ENCODE results near the gene RUNDC3A. TPM values are rescaled to one million over a fixed set of nuclear protein-coding genes. Genes with fewer than 3 reads are reported as not detected.
"Not testable (repeated sequence)": the region's sequence is repeated elsewhere in the genome, so short reads cannot be mapped to it uniquely, and the experiment has no call there.

Gene RUNDC3A
- total RNA-seq, 2 experiments from 2014 or later = 0.18 TPM; not detected in 1

GRCh38 chr17:44323359-44324091, 15.1 kb downstream of the RUNDC3A start:
- CTCF ChIA-PET = interaction anchor here (1.5 to 2.3 kb wide), 2 partner anchors 30 to 114 kb away, joined by 4 to 11 read pairs; no protein-coding TSS in a partner anchor
- H3K9me3 Mint-ChIP-seq (ENCODE audit: insufficient read depth) = no peaks in the 10 kb centered on the region

GRCh38 chr17:44324092-44324570, 15.7 kb downstream of the RUNDC3A start:
- POLR2A ChIA-PET = interaction anchor here (0.9 to 4.9 kb wide), 4 partner anchors 13 to 114 kb away, joined by 4 to 59 read pairs (median 4); partner anchors contain the start of gene UBTF
- CTCF ChIA-PET = interaction anchor here (1.2 to 2.3 kb wide), 3 partner anchors 30 to 114 kb away, joined by 4 to 11 read pairs (median 6); no protein-coding TSS in a partner anchor
- peaks cover 26% of the 10 kb centered on the region for H3K4me1 Mint-ChIP-seq (ENCODE audit: low read depth)
- H3K27ac Mint-ChIP-seq = peak overlapping the region; percentile 81
- peak; percentile 0 for ATAC-seq
- DNase-seq = no peak
- peak overlapping the region; percentile 86 for H3K4me3 Mint-ChIP-seq
- peaks cover 25% of the 10 kb centered on the region for H3K36me3 Mint-ChIP-seq (ENCODE audit: low read depth)
- H3K9me3 Mint-ChIP-seq (ENCODE audit: insufficient read depth) = no peaks in the 10 kb centered on the region
- no peaks in the 10 kb centered on the region for H3K27me3 Mint-ChIP-seq (ENCODE audit: low read depth)

More at GRCh38 chr17:44323359-44324091, 15.1 kb downstream of the RUNDC3A start:
- Mint-ChIP-seq H3K36me3 (ENCODE audit: low read depth) (peaks cover 27% of the 10 kb centered on the region), H3K4me1 (ENCODE audit: low read depth) (peaks cover 26% of the 10 kb centered on the region), H3K27ac (peak overlapping the region; percentile 81), H3K27me3 (ENCODE audit: low read depth) (no peaks in the 10 kb centered on the region), H3K4me3 (peak overlapping the region; percentile 86)
- ATAC-seq = no peak
- POLR2A ChIA-PET = interaction anchor here (1.1 to 4.9 kb wide), 3 partner anchors 13 to 113 kb away, joined by 4 to 59 read pairs (median 4); partner anchors contain the start of gene UBTF
- DNase-seq = no peak

- no peaks in the 10 kb centered on the region for H3K9me3 Mint-ChIP-seq (ENCODE audit: insufficient read depth)
- peak; percentile 94 for DNase-seq
- ChIA-PET POLR2A (interaction anchor here (0.9 to 4.9 kb wide), 6 partner anchors 14 to 115 kb away, joined by 3 to 59 read pairs (median 4); partner anchors contain the start of gene UBTF), CTCF (interaction anchor here (1.2 to 2.3 kb wide), 4 partner anchors 29 to 115 kb away, joined by 4 to 11 read pairs (median 8); no protein-coding TSS in a partner anchor)
- H3K27ac Mint-ChIP-seq = peak within 1 kb of the TSS; percentile 89
- H3K36me3 Mint-ChIP-seq (ENCODE audit: low read depth) = peaks cover 20% of the 10 kb centered on the region
- ATAC-seq = peak; percentile 84
- H3K4me3 Mint-ChIP-seq = peak within 1 kb of the TSS; percentile 89
- peaks cover 26% of the 10 kb centered on the region for H3K4me1 Mint-ChIP-seq (ENCODE audit: low read depth)
- no peaks in the 10 kb centered on the region for H3K27me3 Mint-ChIP-seq (ENCODE audit: low read depth)
Observed at GRCh38 chr17:44324571-44325275, 16.3 kb downstream of the RUNDC3A start, which contains the start of gene SLC25A39. Gene SLC25A39, minus strand, starts transcription at chr17:44324823. Its CDS starts 1,261 bp downstream, at chr17:44323562.

- CTCF ChIA-PET = interaction anchor here (0.6 to 1.7 kb wide), 10 partner anchors 18 to 159 kb away, joined by 3 to 25 read pairs (median 5); partner anchors contain the start of genes GRN, TMUB2 and UBTF
- H3K4me1 Mint-ChIP-seq (ENCODE audit: low read depth) = peaks cover 32% of the 10 kb centered on the region
Observed at GRCh38 chr17:44326861-44327444, 18.6 kb downstream of the RUNDC3A start.

GRCh38 chr17:44327715-44328449, 19.5 kb downstream of the RUNDC3A start:
- CTCF ChIA-PET = interaction anchor here (1.0 to 1.7 kb wide), 8 partner anchors 17 to 143 kb away, joined by 3 to 19 read pairs (median 6); partner anchors contain the start of genes GRN, TMUB2 and UBTF
- H3K27ac Mint-ChIP-seq = peak overlapping the region; percentile 30

More at GRCh38 chr17:44326861-44327444, 18.6 kb downstream of the RUNDC3A start:
- peaks cover 10% of the 10 kb centered on the region for H3K36me3 Mint-ChIP-seq (ENCODE audit: low read depth)
- H3K9me3 Mint-ChIP-seq (ENCODE audit: insufficient read depth) = no peaks in the 10 kb centered on the region
- no peaks in the 10 kb centered on the region for H3K27me3 Mint-ChIP-seq (ENCODE audit: low read depth)
- peak overlapping the region; percentile 88 for H3K27ac Mint-ChIP-seq
- POLR2A ChIA-PET = interaction anchor here (0.6 to 4.9 kb wide), 5 partner anchors 12 to 203 kb away, joined by 3 to 59 read pairs (median 6); partner anchors contain the start of genes HDAC5 and UBTF
- peak overlapping the region; percentile 71 for H3K4me3 Mint-ChIP-seq
- DNase-seq (peak; percentile 97), ATAC-seq (peak; percentile 72)

GRCh38 chr17:44329516-44329915, 21.1 kb downstream of the RUNDC3A start:
- not testable (repeated sequence) for H3K27me3 Mint-ChIP-seq (ENCODE audit: low read depth); H3K9me3 Mint-ChIP-seq (ENCODE audit: insufficient read depth); H3K4me3 Mint-ChIP-seq; DNase-seq; H3K27ac Mint-ChIP-seq; H3K36me3 Mint-ChIP-seq (ENCODE audit: low read depth); ATAC-seq
- H3K4me1 Mint-ChIP-seq (ENCODE audit: low read depth) = peaks cover 18% of the 10 kb centered on the region
- ChIA-PET CTCF (interaction anchor here (1.3 to 7.9 kb wide), 9 partner anchors 12 to 187 kb away, joined by 3 to 70 read pairs (median 26); partner anchors contain the start of genes GRN and HROB), POLR2A (interaction anchor here (1.2 kb wide), 1 partner anchor 126 kb away, joined by 4 read pairs; no protein-coding TSS in a partner anchor)

More at GRCh38 chr17:44327715-44328449, 19.5 kb downstream of the RUNDC3A start:
- Mint-ChIP-seq H3K4me3 (no peak overlapping the region), H3K27me3 (ENCODE audit: low read depth) (no peaks in the 10 kb centered on the region), H3K36me3 (ENCODE audit: low read depth) (peaks cover 6% of the 10 kb centered on the region), H3K9me3 (ENCODE audit: insufficient read depth) (no peaks in the 10 kb centered on the region), H3K4me1 (ENCODE audit: low read depth) (peaks cover 26% of the 10 kb centered on the region)
- DNase-seq (no peak), ATAC-seq (no peak)
- POLR2A ChIA-PET = interaction anchor here (0.6 to 4.9 kb wide), 4 partner anchors 79 to 118 kb away, joined by 3 to 59 read pairs (median 6); partner anchors contain the start of gene UBTF

GRCh38 chr17:44330263-44330662, 21.9 kb downstream of the RUNDC3A start:
- POLR2A ChIA-PET = interaction anchor here (1.0 to 2.2 kb wide), 5 partner anchors 15 to 128 kb away, joined by 4 to 11 read pairs (median 6); partner anchors contain the start of gene GRN
- H3K27ac Mint-ChIP-seq; ATAC-seq; H3K4me3 Mint-ChIP-seq; H3K36me3 Mint-ChIP-seq (ENCODE audit: low read depth); H3K27me3 Mint-ChIP-seq (ENCODE audit: low read depth); H3K9me3 Mint-ChIP-seq (ENCODE audit: insufficient read depth); DNase-seq: not testable (repeated sequence)
- CTCF ChIA-PET = interaction anchor here (0.6 to 7.9 kb wide), 23 partner anchors 11 to 442 kb away, joined by 3 to 70 read pairs (median 5); partner anchors contain the start of genes GRN, HDAC5 and HROB
- H3K4me1 Mint-ChIP-seq (ENCODE audit: low read depth) = peaks cover 18% of the 10 kb centered on the region

- Mint-ChIP-seq H3K4me1 (ENCODE audit: low read depth) (peaks cover 18% of the 10 kb centered on the region), H3K27me3 (ENCODE audit: low read depth) (no peaks in the 10 kb centered on the region), H3K4me3 (no peak overlapping the region), H3K9me3 (ENCODE audit: insufficient read depth) (no peaks in the 10 kb centered on the region), H3K27ac (peak overlapping the region; percentile 49), H3K36me3 (ENCODE audit: low read depth) (peaks cover 2% of the 10 kb centered on the region)
- DNase-seq (peak; percentile 87), ATAC-seq (peak; percentile 42)
- CTCF ChIA-PET = interaction anchor here (0.6 to 7.9 kb wide), 26 partner anchors 10 to 443 kb away, joined by 3 to 70 read pairs (median 4); partner anchors contain the start of genes FAM171A2, GRN, HDAC5 and HROB
- POLR2A ChIA-PET = interaction anchor here (1.2 to 2.2 kb wide), 3 partner anchors 14 to 129 kb away, joined by 4 to 11 read pairs (median 7); partner anchors contain the start of gene GRN
Observed at GRCh38 chr17:44331249-44331760, 22.9 kb downstream of the RUNDC3A start.

GRCh38 chr17:44333371-44333770, 25.0 kb downstream of the RUNDC3A start:
- H3K9me3 Mint-ChIP-seq (ENCODE audit: insufficient read depth) = no peaks in the 10 kb centered on the region
- H3K27me3 Mint-ChIP-seq (ENCODE audit: low read depth) = no peaks in the 10 kb centered on the region
- H3K27ac Mint-ChIP-seq = no peak overlapping the region
- ChIA-PET CTCF (interaction anchor here (0.7 to 7.9 kb wide), 6 partner anchors 12 to 131 kb away, joined by 3 to 70 read pairs (median 28); partner anchors contain the start of gene GRN), POLR2A (no interaction called here)
- ATAC-seq (no peak), DNase-seq (no peak)
- peaks cover 9% of the 10 kb centered on the region for H3K4me1 Mint-ChIP-seq (ENCODE audit: low read depth)
- no peak overlapping the region for H3K4me3 Mint-ChIP-seq
- no peaks in the 10 kb centered on the region for H3K36me3 Mint-ChIP-seq (ENCODE audit: low read depth)

- Mint-ChIP-seq H3K27ac (no peak overlapping the region), H3K4me3 (no peak overlapping the region), H3K27me3 (ENCODE audit: low read depth) (no peaks in the 10 kb centered on the region), H3K9me3 (ENCODE audit: insufficient read depth) (no peaks in the 10 kb centered on the region), H3K4me1 (ENCODE audit: low read depth) (peaks cover 9% of the 10 kb centered on the region), H3K36me3 (ENCODE audit: low read depth) (no peaks in the 10 kb centered on the region)
- ChIA-PET CTCF (interaction anchor here (1.0 to 7.9 kb wide), 5 partner anchors 11 to 130 kb away, joined by 4 to 70 read pairs (median 5); partner anchors contain the start of gene GRN), POLR2A (no interaction called here)
- no peak for ATAC-seq
- DNase-seq = no peak
Observed at GRCh38 chr17:44334315-44334714, 25.9 kb downstream of the RUNDC3A start.

Measured in activated CD8-positive, alpha-beta T cell treated with anti-CD3 and anti-CD28 coated beads, Interleukin-2, amount 10 ng/mL, durations not matched to agents 7 days and 5 days (primary cell).